Mesothelial cell of epicardium (in vitro differentiated cells): ENCODE results near the gene BTBD1. TPM values are rescaled to one million over a fixed set of nuclear protein-coding genes. Genes with fewer than 3 reads are reported as not detected.

Experiments
- DNase-seq, 2 experiments: peaks; one replicate each; pipeline ENCODE4 v3.0.0; 2021; ENCODE audit warnings: low spot score in 2 of 2; ENCODE audit not compliant: unreplicated experiment in 2 of 2
- H3K27ac Mint-ChIP-seq: 2 replicates; pipeline ENCODE4 v1.8.0; 2021; ENCODE audit warnings: mixed read lengths
- H3K27me3 Mint-ChIP-seq: 2 replicates; pipeline ENCODE4 v1.8.0; 2021; ENCODE audit warnings: low read depth, mixed read lengths
- H3K36me3 Mint-ChIP-seq: 2 replicates; pipeline ENCODE4 v1.8.0; 2021; ENCODE audit warnings: mixed read lengths
- H3K4me1 Mint-ChIP-seq: 2 replicates; pipeline ENCODE4 v1.8.0; 2021; ENCODE audit warnings: mixed read lengths
- H3K4me3 Mint-ChIP-seq: 2 replicates; pipeline ENCODE4 v1.8.0; 2021; ENCODE audit warnings: mild to moderate bottlenecking, moderate library complexity, mixed read lengths
- H3K9me3 Mint-ChIP-seq: 2 replicates; pipeline ENCODE4 v1.8.0; 2021; ENCODE audit warnings: mixed read lengths
- total RNA-seq: library from RNA; stranded (reverse); gene quantifications from 3 replicates; pipeline ENCODE4 v1.2.1, GENCODE V29; 2021
- TF ChIP-seq, protein P1 (sequence below): fragments of 200-600 bp; sonication (generic); IDR thresholded peaks from one replicate; pipeline ENCODE4 v1.5.0; 2021; ENCODE audit warnings: antibody characterized with exemption; ENCODE audit not compliant: unreplicated experiment

Gene BTBD1
- total RNA-seq, 1 donor from 2014 or later: 33.4 TPM

DNA sequence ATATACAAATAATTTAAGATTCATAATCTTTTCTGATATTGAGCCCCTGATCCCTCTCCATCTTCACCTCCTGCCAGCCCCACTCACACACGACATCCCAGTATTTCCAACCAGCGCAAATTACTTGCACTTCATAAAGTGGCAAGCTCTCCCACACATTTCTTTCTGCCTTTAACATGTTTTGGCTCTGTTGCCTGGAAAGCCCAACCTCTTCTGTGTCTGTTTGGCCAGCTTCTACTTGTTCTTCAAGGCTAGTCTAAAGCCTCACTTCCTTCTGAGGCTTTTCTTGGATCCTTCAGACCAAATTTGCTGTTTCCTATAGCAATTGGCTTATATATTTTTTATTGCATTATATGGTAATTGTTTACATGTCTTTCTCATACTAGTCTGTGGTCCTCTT lies 35.3 kb upstream of the BTBD1 start:
- TF ChIP-seq, protein P1, sequence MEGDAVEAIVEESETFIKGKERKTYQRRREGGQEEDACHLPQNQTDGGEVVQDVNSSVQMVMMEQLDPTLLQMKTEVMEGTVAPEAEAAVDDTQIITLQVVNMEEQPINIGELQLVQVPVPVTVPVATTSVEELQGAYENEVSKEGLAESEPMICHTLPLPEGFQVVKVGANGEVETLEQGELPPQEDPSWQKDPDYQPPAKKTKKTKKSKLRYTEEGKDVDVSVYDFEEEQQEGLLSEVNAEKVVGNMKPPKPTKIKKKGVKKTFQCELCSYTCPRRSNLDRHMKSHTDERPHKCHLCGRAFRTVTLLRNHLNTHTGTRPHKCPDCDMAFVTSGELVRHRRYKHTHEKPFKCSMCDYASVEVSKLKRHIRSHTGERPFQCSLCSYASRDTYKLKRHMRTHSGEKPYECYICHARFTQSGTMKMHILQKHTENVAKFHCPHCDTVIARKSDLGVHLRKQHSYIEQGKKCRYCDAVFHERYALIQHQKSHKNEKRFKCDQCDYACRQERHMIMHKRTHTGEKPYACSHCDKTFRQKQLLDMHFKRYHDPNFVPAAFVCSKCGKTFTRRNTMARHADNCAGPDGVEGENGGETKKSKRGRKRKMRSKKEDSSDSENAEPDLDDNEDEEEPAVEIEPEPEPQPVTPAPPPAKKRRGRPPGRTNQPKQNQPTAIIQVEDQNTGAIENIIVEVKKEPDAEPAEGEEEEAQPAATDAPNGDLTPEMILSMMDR: no peak
- no peak for DNase-seq
- no peaks in the 10 kb centered on the region for H3K36me3 Mint-ChIP-seq
- H3K4me3 Mint-ChIP-seq: no peak overlapping the region
- peaks cover 83% of the 10 kb centered on the region for H3K27me3 Mint-ChIP-seq
- peaks cover 8% of the 10 kb centered on the region for H3K9me3 Mint-ChIP-seq
- H3K4me1 Mint-ChIP-seq: peaks cover 5% of the 10 kb centered on the region
- no peak overlapping the region for H3K27ac Mint-ChIP-seq

- DNase-seq: no peak
- H3K27ac Mint-ChIP-seq: no peak overlapping the region
- H3K36me3 Mint-ChIP-seq: no peaks in the 10 kb centered on the region
- peaks cover 85% of the 10 kb centered on the region for H3K27me3 Mint-ChIP-seq
- H3K9me3 Mint-ChIP-seq: peaks cover 8% of the 10 kb centered on the region
- H3K4me3 Mint-ChIP-seq: no peak overlapping the region
- no peaks in the 10 kb centered on the region for H3K4me1 Mint-ChIP-seq
- TF ChIP-seq, protein P1: no peak
Observed at GRCh38 chr15:83100097-83100646, 33.1 kb upstream of the BTBD1 start.

DNA sequence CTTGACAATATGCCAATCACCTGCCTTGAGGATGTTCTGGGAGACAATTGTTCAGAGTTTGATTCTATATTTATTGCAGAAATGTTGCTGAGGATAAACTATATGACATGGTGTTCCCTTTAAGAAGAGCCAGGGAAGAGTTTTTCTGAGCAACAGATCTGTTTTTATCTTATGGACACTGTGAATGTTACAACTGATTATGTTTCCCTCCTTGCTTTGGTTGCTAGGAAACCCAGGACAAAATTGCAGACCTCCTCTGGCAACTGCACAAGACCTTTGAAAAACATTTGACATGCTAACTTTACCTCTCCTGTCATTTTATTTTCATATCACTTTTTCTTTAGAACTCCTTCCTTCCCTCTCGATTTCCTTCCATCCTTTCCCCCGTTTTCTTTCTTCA lies 32.2 kb upstream of the BTBD1 start:
- TF ChIP-seq, protein P1: no peak
- peaks cover 8% of the 10 kb centered on the region for H3K9me3 Mint-ChIP-seq
- DNase-seq: no peak
- H3K27ac Mint-ChIP-seq: no peak overlapping the region
- no peak overlapping the region for H3K4me3 Mint-ChIP-seq
- no peaks in the 10 kb centered on the region for H3K4me1 Mint-ChIP-seq
- peaks cover 83% of the 10 kb centered on the region for H3K27me3 Mint-ChIP-seq
- no peaks in the 10 kb centered on the region for H3K36me3 Mint-ChIP-seq

DNA sequence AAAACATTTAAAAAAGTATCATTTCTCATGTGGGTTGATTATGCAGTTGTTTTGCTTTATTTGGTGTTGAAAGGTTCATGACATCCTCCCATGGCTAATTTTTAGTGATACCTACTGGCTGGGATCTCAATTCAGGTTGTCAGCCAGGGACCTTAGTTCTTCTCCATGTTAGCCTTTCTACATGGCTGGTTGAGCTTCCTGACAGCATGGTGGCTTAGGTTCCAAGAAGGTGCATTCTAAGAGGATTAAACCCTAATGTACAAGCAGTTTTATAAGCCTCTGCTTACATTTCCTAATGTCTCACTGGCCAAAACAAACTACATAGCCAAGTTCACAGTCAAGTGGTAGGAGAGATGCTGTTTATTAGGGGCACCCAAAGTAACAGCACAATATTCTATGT lies 31.0 kb upstream of the BTBD1 start:
- Mint-ChIP-seq H3K4me3 (no peak overlapping the region), H3K27me3 (peaks cover 82% of the 10 kb centered on the region)

DNA sequence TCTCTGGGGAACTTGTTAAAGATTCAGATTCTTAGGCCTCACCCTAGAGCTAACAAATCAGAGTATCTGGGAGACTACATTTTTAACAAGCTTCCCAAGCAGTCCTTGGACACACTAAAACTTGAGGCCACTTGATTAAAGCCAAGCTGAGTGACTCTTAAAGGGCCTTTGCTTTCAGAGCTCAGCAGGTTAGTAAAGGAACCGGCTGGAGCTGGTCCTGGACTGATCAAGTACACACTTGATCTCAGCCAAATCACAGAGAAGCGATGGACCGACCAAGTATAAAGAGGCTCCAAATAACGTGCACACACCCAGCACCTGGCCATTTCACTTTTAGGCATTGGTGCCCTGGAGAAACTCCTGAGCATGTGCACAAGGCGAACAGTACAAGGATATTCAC lies 27.5 kb upstream of the BTBD1 start:
- peaks cover 61% of the 10 kb centered on the region for H3K27me3 Mint-ChIP-seq
- no peak overlapping the region for H3K4me3 Mint-ChIP-seq
- peaks cover 2% of the 10 kb centered on the region for H3K4me1 Mint-ChIP-seq
- TF ChIP-seq, protein P1: no peak
- H3K9me3 Mint-ChIP-seq: peaks cover 8% of the 10 kb centered on the region
- no peak overlapping the region for H3K27ac Mint-ChIP-seq
- H3K36me3 Mint-ChIP-seq: no peaks in the 10 kb centered on the region
- no peak for DNase-seq

More for the DNA sequence above, 31.0 kb upstream of the BTBD1 start:
- Mint-ChIP-seq H3K27ac (no peak overlapping the region), H3K36me3 (no peaks in the 10 kb centered on the region), H3K4me1 (no peaks in the 10 kb centered on the region), H3K9me3 (peaks cover 8% of the 10 kb centered on the region)
- TF ChIP-seq, protein P1: no peak
- no peak for DNase-seq
